ENCODE results near the gene CALN1.

Gene CALN1

DNA sequence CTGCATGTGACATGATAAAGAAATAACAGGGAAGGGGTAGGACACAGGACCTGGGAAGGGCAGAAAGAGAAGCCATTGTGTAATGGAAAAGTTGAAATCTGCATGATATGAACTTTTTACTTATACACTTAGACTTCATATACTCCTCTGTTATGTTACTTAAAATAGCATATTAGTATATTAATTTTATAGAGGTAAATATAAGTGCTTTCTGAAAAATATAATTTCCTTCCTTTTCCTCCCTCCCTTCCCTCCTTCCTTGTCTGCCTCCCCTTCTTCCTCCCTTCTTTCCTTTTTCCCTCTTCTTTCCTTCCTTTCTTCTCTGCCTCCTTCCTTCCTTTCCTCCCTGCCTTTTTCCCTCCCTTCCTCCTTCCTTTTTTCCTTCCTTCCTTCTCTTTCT is 363.7 kb downstream of the CALN1 start:
- TF ChIP-seq, protein P1, sequence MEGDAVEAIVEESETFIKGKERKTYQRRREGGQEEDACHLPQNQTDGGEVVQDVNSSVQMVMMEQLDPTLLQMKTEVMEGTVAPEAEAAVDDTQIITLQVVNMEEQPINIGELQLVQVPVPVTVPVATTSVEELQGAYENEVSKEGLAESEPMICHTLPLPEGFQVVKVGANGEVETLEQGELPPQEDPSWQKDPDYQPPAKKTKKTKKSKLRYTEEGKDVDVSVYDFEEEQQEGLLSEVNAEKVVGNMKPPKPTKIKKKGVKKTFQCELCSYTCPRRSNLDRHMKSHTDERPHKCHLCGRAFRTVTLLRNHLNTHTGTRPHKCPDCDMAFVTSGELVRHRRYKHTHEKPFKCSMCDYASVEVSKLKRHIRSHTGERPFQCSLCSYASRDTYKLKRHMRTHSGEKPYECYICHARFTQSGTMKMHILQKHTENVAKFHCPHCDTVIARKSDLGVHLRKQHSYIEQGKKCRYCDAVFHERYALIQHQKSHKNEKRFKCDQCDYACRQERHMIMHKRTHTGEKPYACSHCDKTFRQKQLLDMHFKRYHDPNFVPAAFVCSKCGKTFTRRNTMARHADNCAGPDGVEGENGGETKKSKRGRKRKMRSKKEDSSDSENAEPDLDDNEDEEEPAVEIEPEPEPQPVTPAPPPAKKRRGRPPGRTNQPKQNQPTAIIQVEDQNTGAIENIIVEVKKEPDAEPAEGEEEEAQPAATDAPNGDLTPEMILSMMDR (IDR thresholded peaks at IDR 0.05; ENCODE audit: low read depth, low read length): no peak
- no peak for DNase-seq (ENCODE audit: extremely low read depth, low read depth)

DNA sequence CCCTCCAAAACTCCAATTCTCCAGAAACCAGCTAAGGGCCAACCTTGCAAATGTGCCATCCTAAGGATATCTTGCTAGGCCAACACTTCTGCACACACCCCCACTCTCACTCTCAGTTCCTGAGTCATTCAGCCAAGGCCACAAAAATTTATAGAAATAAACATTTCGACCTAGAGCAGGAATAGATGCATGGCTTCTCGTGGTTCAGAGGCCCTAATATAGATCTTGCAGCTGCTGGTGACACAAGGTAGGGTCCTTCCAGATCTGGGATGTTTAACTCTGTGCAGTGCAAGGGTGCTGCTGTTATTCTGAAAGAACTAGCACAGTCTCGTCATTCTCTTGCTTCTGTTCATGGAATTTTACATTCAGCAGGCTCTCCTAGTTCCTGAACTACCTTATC is 369.3 kb downstream of the CALN1 start:
- TF ChIP-seq, protein P1 (IDR thresholded peaks at IDR 0.05; ENCODE audit: low read depth, low read length): no peak
- DNase-seq (ENCODE audit: extremely low read depth, low read depth): no peak

DNA sequence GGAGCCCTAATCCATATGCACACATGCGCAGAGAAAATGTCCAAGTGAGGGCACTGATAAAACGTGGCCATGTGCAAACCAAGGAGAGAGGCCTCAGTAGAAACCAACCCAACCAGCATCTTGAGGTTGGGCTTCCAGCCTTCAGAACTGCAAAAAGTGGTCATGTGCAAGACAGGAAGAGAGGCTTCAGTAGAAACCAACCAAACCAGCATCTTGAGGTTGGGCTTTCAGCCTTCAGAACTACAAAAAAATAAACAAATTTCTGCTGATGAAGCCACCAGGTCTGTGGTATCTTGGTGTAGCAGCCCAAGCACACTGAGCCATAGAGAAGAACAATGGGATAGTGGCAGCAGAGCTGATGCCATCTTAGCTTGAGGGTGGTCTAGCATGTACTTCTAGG is 371.5 kb downstream of the CALN1 start:
- TF ChIP-seq, protein P1 (IDR thresholded peaks at IDR 0.05; ENCODE audit: low read depth, low read length): no peak
- no peak for DNase-seq (ENCODE audit: extremely low read depth, low read depth)

DNA sequence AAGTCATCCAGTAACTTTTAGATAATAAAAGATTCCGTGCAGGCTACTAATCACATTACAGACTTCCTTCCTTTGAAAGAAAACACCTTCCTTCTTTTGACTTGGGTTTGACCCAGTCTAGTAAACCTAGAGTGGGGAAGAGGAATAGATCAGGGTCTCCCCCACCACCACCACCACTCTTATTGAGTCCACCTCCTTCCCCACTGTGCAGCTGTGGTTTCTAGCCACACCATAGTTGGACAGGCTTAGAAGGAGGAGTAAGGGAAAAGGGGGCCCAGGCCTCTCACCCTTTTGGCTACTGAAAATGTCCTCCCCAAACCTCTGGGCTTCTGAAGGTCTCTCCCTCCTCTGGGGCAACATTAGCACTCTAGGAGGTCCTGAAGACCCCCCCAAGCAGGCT is 372.7 kb downstream of the CALN1 start:
- TF ChIP-seq, protein P1 (IDR thresholded peaks at IDR 0.05; ENCODE audit: low read depth, low read length): no peak
- DNase-seq (ENCODE audit: extremely low read depth, low read depth): no peak

DNA sequence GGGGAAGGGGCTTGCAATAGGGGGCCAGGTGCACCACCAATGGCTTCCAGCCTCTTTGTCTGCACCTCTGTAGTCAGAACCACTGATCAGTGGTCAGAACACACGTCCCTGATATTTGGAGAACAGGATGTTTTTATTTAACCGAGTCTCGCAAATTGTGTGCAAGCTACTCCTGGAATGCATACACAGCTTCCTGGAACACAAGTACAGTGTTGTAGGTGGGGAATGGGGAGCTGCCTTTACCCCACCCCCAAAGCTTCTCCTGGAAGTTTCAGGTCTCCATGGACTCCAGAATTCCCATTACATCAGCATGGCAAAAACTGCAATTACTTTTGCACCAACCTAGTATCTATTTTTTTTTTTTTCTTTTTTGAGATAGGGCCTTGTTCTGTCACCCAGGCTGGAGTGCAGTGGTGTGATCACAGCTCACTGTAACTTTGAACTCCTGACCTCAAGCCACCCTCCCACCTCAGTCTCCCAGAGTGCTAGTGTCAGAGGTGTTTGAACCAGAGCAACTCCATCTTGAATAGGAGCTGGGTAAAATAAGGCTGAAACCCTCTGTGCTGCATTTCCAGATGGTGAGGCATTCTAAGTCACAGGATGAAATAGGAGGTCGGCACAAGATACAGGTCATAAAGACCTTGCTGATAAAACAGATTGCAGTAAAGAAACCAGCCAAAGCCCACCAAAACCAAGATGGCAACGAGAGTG is 374.0 kb downstream of the CALN1 start:
- DNase-seq (ENCODE audit: extremely low read depth, low read depth): no peak
- TF ChIP-seq, protein P1 (IDR thresholded peaks at IDR 0.05; ENCODE audit: low read depth, low read length): no peak

DNA sequence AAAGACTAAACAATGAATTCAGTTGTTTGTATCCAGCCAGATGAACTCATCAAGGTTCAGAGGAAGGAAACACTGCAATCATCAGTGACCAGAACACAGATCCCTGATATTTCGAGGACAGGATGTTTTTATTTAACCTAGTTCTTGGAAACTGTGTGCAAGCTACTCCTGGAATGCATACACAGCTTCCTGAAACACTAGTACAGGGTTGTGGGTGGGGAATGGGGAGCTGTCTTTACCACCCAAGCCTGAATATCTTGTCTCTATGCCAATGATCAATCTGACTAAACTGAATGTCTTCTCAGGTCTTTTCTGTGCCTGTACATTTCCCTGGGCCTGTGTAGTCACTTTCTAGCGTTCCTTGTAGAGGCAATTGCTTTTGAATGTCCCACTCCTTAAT is 374.6 kb downstream of the CALN1 start:
- DNase-seq (ENCODE audit: extremely low read depth, low read depth): no peak
- TF ChIP-seq, protein P1 (IDR thresholded peaks at IDR 0.05; ENCODE audit: low read depth, low read length): no peak

DNA sequence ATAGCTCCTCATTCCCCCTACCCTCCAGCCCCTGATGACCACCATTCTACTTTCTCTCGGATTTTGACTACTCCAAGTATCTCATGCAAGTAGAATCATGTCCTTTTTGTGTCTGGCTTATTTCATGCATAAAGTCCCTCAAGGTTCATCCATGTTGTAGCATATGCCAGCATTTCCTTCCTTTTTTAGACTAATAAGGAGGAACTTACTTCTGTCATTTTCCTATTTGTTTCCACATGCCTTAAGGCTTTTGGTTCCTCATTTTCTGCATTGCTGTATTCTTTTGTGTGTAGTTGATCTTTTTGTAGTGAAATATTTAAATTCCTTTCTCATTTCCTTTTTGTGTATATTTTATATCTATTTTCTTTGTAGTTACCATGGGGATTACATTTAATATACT is 376.9 kb downstream of the CALN1 start:
- DNase-seq (ENCODE audit: extremely low read depth, low read depth): no peak

More for the DNA sequence above, 376.9 kb downstream of the CALN1 start:
- TF ChIP-seq, protein P1 (IDR thresholded peaks at IDR 0.05; ENCODE audit: low read depth, low read length): no peak
